K562 (cell line): Measurements from ENCODE around the gene SPINT3. TPM values are rescaled to one million over a fixed set of nuclear protein-coding genes. Genes with fewer than 3 reads are reported as not detected.

Experiments
- ATAC-seq: fragments of 200-7000 bp; cut with Tn5 transposase; 3 replicates; pipeline ENCODE4 v1.9.1; 2020; ENCODE audit warnings: moderate library complexity
- BruUV-seq: library from RNA; stranded (reverse); fragments of 400-500 nt; replicated peaks from 2 replicates; lab custom pipeline; 2021; lab: Mats Ljungman, UMichigan
- CTCF ChIA-PET: fragments of 300-600 bp; formaldehyde crosslinking; extraction: SDS; loops from one replicate; lab custom pipeline; 2021; ENCODE audit warnings: low intra/inter-chr PET ratio; lab: Yijun Ruan, JAX
- POLR2A ChIA-PET: fragments of 300-600, 350-650 bp; sonication (Branson Sonifier 250); formaldehyde crosslinking; extraction: SDS; loops from one replicate; lab custom pipeline; 2021; ENCODE audit warnings: antibody characterized with exemption, inconsistent platforms; lab: Yijun Ruan, JAX
- DNase-seq, 4 experiments: peaks; one replicate each; pipeline versions ENCODE4 v3.0.0 to v3.0.0-alpha.2; 2011 to 2018; ENCODE audit warnings: low spot score in 3 of 4, mixed read lengths in 3 of 4; ENCODE audit errors: extremely low read depth in 1 of 4
- FAIRE-seq: peaks from 2 replicates; lab custom pipeline; 2011; peaks lifted over from hg19 to GRCh38; lab: Jason Lieb, UNC
- H2AFZ ChIP-seq: 2 replicates; pipeline ENCODE4 v1.6.0; 2011; ENCODE audit warnings: low read depth, low read length, control low read depth, inconsistent platforms
- H3K27ac ChIP-seq: fragments of 200-600 bp; 3 replicates; pipeline ENCODE4 v1.8.0; 2011; ENCODE audit warnings: low read depth, mild to moderate bottlenecking, control low read depth, inconsistent platforms, low read length, moderate library complexity, mixed read lengths; ENCODE audit errors: extremely low read depth
- H3K27me3 ChIP-seq, 2 experiments: fragments of 300-600 bp in 1 of 2; 2 replicates in 1 of 2; 3 replicates in 1 of 2; pipeline versions ENCODE4 v1.6.0 to v1.8.0; 2011; ENCODE audit warnings: inconsistent platforms in 2 of 2, low read length in 2 of 2, mild to moderate bottlenecking in 1 of 2, mixed read lengths in 1 of 2, moderate library complexity in 1 of 2; ENCODE audit not compliant: control insufficient read depth in 2 of 2, insufficient read depth in 2 of 2
- H3K36me3 ChIP-seq: fragments of 300-600 bp; 3 replicates; pipeline ENCODE4 v1.8.0; 2011; ENCODE audit warnings: mild to moderate bottlenecking, low read length, inconsistent platforms; ENCODE audit not compliant: control insufficient read depth, insufficient read depth
- H3K4me1 ChIP-seq, 2 experiments: fragments of 200-600 bp in 1 of 2; replicated peaks in 1 of 2; 2 replicates in 1 of 2; 3 replicates in 1 of 2; pipeline versions ENCODE4 v1.5.1 to v1.8.0; 2011; ENCODE audit warnings: inconsistent platforms in 2 of 2, low read length in 2 of 2, mild to moderate bottlenecking in 1 of 2, mixed read lengths in 1 of 2, moderate library complexity in 1 of 2; ENCODE audit not compliant: control insufficient read depth in 2 of 2, insufficient read depth in 2 of 2
- H3K4me2 ChIP-seq: 2 replicates; pipeline ENCODE4 v1.6.1; 2011; ENCODE audit warnings: low read length, control low read depth, inconsistent platforms, mixed read lengths; ENCODE audit not compliant: insufficient read depth
- H3K4me3 ChIP-seq: fragments of 200-600 bp; sonication (generic), shearing (Covaris generic); 2 replicates; pipeline ENCODE4 v1.5.1; 2016; ENCODE audit warnings: control low read depth, inconsistent platforms
- H3K79me2 ChIP-seq: fragments of 200-600 bp; 3 replicates; pipeline ENCODE4 v1.8.0; 2011; ENCODE audit warnings: low read length, inconsistent platforms; ENCODE audit not compliant: control insufficient read depth, insufficient read depth
- H3K9ac ChIP-seq, 2 experiments: 2 replicates each; pipeline versions ENCODE4 v1.6.0 to v1.6.1; 2011; ENCODE audit warnings: low read depth in 2 of 2, low read length in 2 of 2, control low read depth in 1 of 2, inconsistent platforms in 1 of 2, mild to moderate bottlenecking in 1 of 2, mixed read lengths in 1 of 2; ENCODE audit not compliant: insufficient read depth in 1 of 2
- H3K9me1 ChIP-seq: one replicate; pipeline ENCODE4 v1.6.0; 2011; ENCODE audit warnings: inconsistent platforms, mild to moderate bottlenecking, low read length, moderate library complexity; ENCODE audit not compliant: control insufficient read depth, insufficient read depth
- H3K9me3 ChIP-seq: replicated peaks from 2 replicates; pipeline ENCODE4 v1.5.1; 2011; ENCODE audit warnings: low read depth, low read length, inconsistent platforms; ENCODE audit not compliant: control insufficient read depth, insufficient read depth
- H4K20me1 ChIP-seq: replicated peaks from 2 replicates; pipeline ENCODE4 v1.6.1; 2011; ENCODE audit warnings: low read length, inconsistent platforms, mixed read lengths; ENCODE audit not compliant: control insufficient read depth, insufficient read depth
- ZNF512 ChIP-seq: IDR thresholded peaks from 2 replicates; pipeline ENCODE4 v1.6.1; 2016; ENCODE audit warnings: missing genetic modification characterization, missing compliant biosample characterization
- ZNF609 ChIP-seq: sonication (generic); formaldehyde crosslinking; IDR thresholded peaks from 2 replicates; pipeline ENCODE4 v1.8.1; 2023; ENCODE audit warnings: missing genetic modification reagents, mild to moderate bottlenecking, borderline replicate concordance
- WGBS: fragments of 100-300 bp; shearing (Covaris generic); methylation state at CpG from one replicate; pipeline ENCODE4 v1.1.6; 2016; ENCODE audit warnings: low coverage, mixed read lengths; ENCODE audit not compliant: insufficient coverage; ENCODE audit errors: missing lambda C conversion rate; 5-methylcytosine and 5-hydroxymethylcytosine counted together
- in situ Hi-C: fragments of 300-500 bp; cut with MboI; formaldehyde crosslinking; loops from 4 replicates; pipeline ENCODE4 v1.15.0; 2018; ENCODE audit warnings: inconsistent platforms, mixed read lengths
- intact Hi-C: fragments of 100-400 bp; cut with micrococcal nuclease; formaldehyde crosslinking; loops from 2 replicates; pipeline ENCODE4 v1.14.2; 2022
- polyA plus RNA-seq, 8 experiments: library from polyadenylated mRNA; depleted of rRNA in 4 of 8; stranded (reverse) in 5 of 8; unstranded in 3 of 8; fragments of >200 nt; fragmentation: Nextera tagmentation in 2 of 8; fragmentation: Illumina TruSeq in 1 of 8; extraction: Ambion mirVana in 2 of 8; extraction: Trizol in 1 of 8; gene quantifications; 2 replicates each; pipeline versions ENCODE4 v1.2.1 to v1.2.3, GENCODE V29; 2011 to 2014; ENCODE audit warnings: inconsistent platforms in 1 of 8, missing spikeins in 1 of 8
- total RNA-seq, 7 experiments: library from RNA; depleted of rRNA in 6 of 7; stranded (reverse); fragments of >200 nt in 6 of 7; fragmentation: Illumina TruSeq in 2 of 7; extraction: Trizol in 2 of 7; gene quantifications; 2 replicates each; pipeline versions ENCODE4 v1.2.1 to v1.2.3, GENCODE V29; 2011 to 2021; ENCODE audit warnings: low replicate concordance in 1 of 7
- TF ChIP-seq, protein P1 (sequence below): fragments of 450-650 bp; formaldehyde crosslinking; IDR thresholded peaks from 2 replicates; pipeline ENCODE4 v1.4.0; 2020; ENCODE audit warnings: mild to moderate bottlenecking, moderate library complexity

The SPINT3 gene
- total and polyA plus RNA-seq, 9 of the 15 experiments (the other 6 are each of a cell fraction or from before 2014, with no cell fraction given): not detected

DNA sequence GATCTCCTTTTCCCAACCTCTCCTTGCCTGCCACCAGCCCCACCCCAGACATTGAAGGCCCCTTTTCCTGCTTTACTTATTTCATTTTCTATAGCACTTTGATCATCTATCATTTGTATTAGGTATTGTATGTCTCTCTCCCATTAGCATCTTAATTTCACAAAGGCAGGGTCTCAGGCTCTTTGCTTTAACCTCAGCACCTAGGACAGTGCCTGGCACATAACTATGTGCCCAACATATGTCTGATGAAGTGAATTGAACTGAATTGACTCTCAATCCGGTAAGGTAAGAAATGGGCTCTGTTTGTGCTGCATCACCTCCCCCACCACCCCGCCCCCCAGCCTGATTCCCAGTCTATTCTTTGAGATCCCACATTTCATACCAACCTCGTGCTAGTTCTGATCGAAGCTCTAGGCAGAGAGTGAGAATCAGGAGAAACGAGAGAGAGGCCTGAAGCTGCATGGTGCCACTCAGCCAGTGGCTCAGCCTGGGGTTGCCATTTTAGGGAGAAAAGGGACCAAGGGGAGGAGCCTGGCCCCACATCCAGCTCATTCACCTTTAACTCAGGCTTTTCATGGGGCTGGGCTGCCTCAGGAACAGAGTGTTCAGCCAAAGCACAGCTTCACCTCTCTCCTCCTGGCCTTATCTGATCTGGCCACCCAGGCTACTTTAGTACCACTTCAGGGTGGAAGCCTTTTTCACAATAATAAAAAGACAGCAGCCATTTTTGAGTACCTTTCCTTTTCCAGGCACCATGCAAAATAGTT lies at the start of gene SPINT3 (continued):
- TF ChIP-seq ZNF609 (CRISPR knock-in tag): no peak
- TF ChIP-seq, all 486 proteins: peak for 1

- ATAC-seq (no peak), FAIRE-seq (no peak), DNase-seq (no peak)
- TF ChIP-seq, protein P1, sequence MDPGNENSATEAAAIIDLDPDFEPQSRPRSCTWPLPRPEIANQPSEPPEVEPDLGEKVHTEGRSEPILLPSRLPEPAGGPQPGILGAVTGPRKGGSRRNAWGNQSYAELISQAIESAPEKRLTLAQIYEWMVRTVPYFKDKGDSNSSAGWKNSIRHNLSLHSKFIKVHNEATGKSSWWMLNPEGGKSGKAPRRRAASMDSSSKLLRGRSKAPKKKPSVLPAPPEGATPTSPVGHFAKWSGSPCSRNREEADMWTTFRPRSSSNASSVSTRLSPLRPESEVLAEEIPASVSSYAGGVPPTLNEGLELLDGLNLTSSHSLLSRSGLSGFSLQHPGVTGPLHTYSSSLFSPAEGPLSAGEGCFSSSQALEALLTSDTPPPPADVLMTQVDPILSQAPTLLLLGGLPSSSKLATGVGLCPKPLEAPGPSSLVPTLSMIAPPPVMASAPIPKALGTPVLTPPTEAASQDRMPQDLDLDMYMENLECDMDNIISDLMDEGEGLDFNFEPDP: no peak
- TF ChIP-seq ZNF512 (tag): peak; percentile 65
- no peak overlapping the region for H3K27ac ChIP-seq
- no peaks in the 10 kb centered on the region for H3K9me3 ChIP-seq
- no peak overlapping the region for H3K4me2 ChIP-seq
- no peaks in the 10 kb centered on the region for H3K79me2 ChIP-seq
- H3K4me1 ChIP-seq: no peaks in the 10 kb centered on the region
- BruUV-seq: no TSS peak
- no peaks in the 10 kb centered on the region for H3K9me1 ChIP-seq
- 0% methylated on average over 2 of the region's 2 CpGs for WGBS
- no peaks in the 10 kb centered on the region for H4K20me1 ChIP-seq
- H2AFZ ChIP-seq: no peak overlapping the region
- intact Hi-C loops: no loop called here
- no peak overlapping the region for H3K4me3 ChIP-seq
- H3K9ac ChIP-seq: no peak overlapping the region
- H3K36me3 ChIP-seq: no peaks in the 10 kb centered on the region
- ChIA-PET POLR2A (no interaction called here), CTCF (no interaction called here)
- H3K27me3 ChIP-seq: no peaks in the 10 kb centered on the region
- in situ Hi-C loops: no loop called here
These were observed 49.4 kb upstream of the SPINT3 start for GRCh38 chr20:45564760-45565276.
